Putamen (tissue), 1 donor: Measurements from ENCODE around the gene FALEC.
"Not testable (repeated sequence)": the region's sequence is repeated elsewhere in the genome, so short reads cannot be mapped to it uniquely, and the experiment has no call there.

ENCODE experiments used
- DNase-seq: peaks from one replicate; pipeline ENCODE4 v3.0.0-alpha.2; 2016; ENCODE audit warnings: low spot score

The FALEC gene

DNA sequence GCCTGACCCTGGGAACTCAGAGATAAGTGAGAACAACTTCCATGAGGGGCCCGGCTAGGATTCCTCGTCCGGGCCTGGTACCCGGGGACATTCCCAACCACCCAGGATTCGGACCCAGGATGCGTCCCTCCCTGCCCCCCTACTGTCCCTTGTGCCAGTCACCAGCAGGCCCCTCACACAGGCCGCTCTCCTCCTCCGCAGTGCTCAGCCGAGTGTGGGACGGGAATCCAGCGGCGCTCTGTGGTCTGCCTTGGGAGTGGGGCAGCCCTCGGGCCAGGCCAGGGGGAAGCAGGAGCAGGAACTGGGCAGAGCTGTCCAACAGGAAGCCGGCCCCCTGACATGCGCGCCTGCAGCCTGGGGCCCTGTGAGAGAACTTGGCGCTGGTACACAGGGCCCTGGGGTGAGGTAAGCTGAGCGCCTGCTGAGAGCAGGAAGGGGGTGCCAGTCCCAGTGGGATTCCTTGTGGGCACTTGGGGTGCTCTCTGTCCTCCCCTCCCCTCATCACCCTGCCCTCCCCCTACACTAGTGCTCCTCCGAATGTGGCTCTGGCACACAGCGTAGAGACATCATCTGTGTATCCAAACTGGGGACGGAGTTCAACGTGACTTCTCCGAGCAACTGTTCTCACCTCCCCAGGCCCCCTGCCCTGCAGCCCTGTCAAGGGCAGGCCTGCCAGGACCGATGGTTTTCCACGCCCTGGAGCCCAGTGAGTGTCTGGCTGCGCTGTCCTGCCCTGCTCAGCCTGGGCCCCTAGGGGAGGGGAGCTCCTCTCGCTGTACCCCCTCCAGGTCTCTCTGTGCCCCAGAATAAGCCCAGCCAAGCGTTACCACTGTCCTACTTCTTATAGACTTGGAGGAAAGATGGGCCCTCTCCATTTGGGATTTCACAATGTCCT is 43.5 kb downstream of the FALEC start:
- DNase-seq, result no peak

DNA sequence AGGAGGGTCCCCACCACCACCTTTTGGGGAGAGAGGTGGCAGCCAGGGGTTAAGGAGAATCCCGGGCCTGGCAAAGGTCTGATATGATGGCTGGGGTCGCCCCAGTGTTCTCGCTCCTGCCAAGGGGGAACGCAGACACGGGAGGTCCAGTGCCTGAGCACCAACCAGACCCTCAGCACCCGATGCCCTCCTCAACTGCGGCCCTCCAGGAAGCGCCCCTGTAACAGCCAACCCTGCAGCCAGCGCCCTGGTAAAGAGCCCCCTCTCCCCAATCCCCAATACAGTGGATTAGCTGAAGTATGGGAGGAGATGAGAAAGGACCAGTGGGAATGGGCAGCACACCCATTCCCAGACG is 44.1 kb downstream of the FALEC start:
- no peak for DNase-seq

DNA sequence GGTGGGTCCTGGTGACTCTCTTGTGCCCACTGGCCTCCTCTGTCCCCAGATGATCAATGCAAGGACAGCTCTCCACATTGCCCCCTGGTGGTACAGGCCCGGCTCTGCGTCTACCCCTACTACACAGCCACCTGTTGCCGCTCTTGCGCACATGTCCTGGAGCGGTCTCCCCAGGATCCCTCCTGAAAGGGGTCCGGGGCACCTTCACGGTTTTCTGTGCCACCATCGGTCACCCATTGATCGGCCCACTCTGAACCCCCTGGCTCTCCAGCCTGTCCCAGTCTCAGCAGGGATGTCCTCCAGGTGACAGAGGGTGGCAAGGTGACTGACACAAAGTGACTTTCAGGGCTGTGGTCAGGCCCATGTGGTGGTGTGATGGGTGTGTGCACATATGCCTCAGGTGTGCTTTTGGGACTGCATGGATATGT is 44.5 kb downstream of the FALEC start:
- no peak for DNase-seq

DNA sequence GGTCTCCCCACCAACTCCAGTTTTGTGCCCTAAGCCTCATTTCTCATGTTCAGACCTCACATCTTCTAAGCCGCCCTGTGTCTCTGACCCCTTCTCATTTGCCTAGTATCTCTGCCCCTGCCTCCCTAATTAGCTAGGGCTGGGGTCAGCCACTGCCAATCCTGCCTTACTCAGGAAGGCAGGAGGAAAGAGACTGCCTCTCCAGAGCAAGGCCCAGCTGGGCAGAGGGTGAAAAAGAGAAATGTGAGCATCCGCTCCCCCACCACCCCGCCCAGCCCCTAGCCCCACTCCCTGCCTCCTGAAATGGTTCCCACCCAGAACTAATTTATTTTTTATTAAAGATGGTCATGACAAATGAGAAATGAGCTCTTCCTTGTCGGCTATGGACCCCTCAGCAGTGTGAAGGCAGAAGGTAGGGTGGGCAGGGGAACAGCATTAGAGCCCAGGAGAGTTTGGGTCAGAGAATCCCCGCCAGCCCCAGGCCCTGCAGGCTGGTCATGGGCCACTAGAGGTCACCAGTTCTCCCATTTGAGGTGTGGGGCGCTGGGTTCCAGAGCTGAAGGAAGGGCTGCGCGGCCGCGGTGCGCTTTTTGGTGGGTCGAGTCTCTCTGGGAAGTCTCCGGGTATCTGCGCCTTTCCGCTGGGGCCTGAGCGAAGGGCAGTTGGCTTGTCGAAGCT is 45.2 kb downstream of the FALEC start:
- peak; percentile 65 for DNase-seq

DNA sequence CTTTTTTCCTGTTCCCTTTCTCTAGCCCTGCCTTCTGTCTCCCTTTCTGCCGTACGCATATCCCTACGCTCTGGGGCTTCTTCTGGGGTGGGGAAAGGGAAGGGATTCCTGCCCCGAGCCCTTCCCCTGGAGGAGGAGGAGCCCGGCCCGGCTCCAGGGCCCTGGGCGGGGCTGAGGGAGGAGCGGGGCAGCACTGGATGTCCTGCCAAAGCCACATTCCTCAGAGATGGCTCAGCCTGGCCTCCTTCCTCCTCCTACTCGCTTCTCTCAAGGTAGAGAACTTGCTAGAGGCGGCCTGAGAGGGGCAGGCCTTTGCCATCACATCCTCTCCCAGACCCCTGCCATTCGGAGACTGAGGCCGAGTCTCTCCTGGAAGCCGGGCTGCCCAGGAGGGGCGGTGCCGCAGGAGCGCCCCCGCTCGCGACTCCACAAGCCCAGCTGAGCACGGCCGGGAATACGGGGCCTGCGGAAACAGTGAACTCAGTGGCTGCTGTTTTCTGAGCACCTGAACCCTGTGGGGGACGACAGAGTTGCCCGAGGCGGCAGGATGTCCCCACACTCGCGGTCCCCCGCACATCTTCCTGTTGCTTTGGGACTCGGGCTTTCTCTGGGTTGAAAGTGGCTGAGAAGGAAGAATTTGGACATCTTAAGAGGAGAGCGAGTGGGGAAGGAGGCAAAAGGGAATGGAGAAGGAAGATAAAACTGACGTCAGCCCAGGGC is 45.9 kb downstream of the FALEC start:
- peak; percentile 86 for DNase-seq

DNA sequence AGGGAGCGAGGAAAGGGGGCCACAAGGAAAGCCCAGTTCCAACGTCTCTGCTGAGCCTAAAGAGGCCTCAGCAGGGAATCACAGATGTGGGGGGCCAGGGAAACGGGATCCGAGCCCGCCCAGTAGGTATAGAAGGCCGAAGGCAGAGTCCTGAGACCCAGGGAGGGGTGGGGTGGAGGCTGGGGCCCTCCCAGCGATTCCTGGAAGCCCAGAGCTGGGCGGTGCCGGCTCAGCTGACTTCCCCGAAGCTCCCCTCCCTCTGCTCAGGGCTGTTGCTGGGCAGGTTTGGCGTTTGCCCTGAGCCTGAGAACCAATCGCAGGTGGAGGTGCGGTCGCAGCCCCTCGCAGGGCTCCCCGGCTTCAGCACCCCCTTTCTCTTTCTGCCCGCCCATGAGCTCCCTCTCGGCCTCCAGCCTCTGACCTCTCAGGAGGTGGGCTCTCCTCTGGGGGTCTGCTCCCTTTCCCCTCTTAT is 46.5 kb downstream of the FALEC start:
- DNase-seq, result peak; percentile 50

DNA sequence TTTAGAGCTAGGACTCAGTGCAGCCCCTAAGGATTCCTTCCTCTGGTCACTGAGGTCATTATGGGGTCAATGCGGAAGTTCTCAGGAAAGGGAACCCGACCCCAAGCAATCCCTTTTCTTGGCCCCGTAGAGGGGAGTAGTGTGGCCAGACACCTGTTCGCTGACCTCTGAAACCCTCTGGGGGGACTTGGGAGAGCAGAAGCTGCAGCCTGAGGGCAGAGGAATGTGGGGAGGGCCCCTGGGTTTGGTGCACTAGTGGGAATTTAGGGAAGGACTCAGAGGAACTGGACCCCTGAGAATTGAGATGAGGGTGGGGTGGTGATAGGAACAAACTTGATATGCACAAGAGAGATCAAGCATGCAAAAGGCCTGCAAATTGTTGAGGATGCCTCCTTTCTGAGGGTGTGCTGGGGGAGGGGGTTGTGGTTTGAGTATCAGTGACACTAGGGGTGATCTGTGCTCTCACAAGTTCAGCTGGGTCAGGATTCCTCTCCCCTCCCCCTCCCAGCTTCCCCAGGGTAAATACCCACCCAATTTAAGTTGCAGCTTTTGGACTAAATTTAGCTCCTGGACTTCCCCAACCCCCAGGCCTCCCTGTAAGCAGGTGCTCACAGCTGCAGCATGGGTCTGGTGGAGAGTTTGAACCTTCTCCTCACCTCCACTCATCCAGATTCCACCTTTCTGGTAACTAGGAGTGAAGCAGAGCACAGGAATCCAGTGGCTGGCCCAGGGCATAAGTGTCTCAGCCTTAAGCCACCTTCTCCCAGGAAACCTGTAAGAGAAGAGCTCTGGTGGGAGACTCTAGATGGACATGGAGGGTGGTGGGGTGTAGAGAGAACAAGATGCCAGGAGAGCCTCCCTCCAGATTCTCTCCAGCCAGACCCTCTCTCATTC is 47.1 kb downstream of the FALEC start:
- DNase-seq, result no peak

DNA sequence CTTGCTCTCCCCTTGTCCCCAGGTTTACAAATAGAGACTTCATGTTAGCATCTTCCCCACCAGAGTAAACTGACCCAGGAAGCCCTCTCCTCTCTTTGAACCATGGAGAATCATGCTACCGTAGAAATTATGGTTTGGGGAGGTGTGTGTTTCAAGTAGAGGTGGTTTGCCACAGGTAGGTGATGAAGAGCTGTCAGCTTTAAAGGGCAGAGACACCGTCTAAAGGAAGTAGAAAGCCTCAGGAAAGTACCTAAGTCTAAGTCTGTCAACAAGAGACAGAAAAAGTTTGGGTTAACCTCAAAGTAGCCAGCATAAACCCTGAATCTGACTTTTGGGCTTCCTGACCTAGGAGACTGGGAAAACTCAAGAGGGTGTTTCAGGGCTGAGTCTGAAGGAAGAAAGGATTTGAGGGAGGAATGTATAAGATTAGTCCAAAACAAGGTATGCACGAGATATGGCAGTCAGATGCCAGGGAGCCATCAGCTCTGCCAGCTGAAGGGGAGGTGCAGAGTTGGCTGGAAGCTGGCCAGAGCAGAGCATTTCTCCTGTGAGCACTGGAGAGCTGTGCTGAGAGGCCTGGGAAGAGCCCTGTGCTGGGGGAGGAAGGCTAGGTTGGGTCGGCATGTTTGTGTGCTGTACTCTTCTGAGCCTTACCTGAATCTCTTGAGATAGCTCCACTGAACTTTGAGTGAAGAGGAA is 47.9 kb downstream of the FALEC start:
- no peak for DNase-seq

DNA sequence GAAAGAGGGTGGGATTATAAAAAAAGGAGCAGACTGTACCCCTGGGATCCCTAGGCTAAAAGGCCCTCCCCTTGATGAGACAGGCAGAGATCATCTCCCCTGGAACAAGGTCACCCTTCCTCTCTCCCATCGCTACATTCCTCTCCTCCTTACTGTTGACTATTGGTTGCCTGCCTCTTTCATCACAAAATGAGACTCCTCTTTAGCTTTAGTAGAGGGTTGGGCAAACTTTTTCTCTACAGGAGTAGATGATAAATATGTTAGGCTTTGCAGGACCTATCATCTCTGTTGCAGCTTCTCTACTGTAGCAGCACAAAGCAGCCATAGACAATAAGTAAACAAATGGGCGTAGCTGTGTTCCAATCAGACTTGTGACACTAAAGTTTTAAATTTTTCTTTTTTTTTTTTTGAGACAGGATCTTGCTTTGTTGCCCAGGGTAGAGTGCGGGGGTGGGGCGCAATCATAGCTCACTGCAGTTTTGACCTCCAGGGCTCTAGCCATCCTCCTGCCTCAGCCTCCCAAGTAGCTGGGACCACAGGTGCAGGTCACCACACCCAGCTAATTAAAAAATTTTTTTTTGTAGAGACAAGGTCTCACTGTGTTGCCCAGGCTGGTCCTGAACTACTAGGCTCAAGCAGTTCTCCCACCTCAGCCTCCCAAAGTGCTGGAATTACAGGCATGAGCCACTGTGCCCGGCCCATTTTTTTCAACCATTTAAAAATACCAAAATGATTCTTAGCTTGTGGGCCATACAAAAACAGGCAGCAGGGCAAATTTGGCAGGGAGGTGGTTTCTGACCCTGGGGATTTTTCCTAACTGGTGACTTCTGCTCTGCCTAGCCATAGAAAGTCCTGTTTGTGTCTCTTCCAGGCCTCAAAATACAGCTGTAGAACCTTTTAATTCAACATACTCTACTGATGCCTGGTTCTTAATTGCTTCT is 48.8 kb downstream of the FALEC start:
- DNase-seq, result no peak

DNA sequence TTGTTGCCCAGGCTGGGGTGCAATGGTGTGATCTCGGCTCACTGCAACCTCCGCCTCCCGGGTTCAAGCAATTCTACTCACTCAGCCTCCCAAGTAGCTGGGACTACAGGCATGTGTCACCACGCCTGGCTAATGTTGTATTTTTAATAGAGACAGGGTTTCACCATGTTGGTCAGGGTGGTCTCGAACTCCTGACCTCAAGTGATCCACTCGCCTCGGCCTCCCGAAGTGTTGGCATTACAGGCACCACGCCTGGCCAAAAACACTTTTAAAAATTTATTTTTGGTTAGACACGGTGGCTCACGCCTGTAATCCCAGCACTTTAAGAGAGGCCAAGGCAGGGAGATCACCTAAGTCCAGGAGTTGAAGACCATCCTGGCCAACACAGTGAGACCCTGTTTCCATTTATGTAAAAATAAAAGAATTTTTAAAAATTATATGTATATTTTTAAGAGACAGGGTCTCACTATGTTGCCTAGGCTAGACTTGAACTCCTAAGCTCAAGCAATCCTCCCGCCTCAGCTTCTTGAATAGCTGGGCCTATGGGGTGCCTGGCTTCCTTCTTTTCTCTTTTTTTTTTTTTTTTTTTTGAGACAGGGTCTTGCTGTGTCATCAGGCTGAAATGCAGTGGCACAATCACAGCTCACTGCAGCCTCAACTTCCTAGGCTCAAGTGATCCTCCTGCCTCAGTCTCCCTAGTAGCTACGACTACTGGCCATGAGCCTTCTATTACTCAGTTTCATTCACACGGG is 49.9 kb downstream of the FALEC start:
- not testable (repeated sequence) for DNase-seq

DNA sequence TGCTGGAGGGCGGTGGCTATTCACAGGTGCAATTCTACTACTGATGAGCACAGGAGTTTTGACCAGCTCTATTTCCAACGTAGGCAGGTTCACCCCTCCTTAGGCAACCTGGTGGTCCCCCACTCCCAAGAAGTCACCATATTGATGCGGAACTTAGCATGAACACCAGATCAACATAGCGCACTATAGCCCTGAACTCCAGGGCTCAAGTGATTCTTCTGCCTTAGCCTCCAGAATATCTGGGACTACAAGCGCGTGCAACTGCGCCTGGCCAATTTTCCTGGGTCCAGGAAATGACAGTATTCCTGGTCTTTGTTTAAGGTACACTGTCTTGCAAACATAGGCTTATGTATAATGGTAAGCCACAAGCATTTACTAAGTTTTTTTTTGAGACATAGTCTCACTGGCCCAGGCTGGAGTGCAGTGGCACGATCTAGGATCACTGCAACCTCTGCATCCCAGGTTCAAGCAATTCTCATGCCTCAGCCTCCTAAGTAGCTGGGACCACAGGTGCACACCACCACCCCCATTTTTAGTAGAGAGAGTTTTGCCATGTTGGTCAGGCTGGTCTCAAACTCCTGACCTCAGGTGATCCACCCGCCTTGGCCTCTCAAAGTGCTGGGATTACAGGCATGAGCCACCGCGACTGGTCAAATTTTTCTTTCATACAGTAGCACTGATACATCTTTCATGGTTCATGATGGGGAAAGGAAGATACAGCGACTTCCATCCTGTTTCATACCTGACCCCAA is 51.2 kb downstream of the FALEC start:
- DNase-seq, result no peak

DNA sequence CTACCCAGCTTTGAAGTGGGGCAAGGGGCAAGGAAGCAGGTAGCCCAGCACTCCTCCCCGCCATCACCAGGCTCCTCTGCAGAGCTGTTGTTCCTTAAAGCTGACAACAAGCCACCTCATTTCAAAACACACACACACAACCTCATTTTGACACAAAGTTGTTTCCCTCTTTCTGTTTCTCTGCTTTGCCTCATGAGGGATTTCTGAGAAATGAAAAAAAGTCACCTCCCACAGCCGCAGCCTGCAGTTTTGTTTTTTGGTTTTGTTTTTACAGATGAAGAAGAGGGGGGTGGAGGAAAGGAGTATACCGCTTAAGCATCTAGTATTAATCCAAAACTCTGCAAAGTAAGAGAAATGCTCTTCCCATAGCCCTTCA is 51.8 kb downstream of the FALEC start:
- DNase-seq, result no peak

DNA sequence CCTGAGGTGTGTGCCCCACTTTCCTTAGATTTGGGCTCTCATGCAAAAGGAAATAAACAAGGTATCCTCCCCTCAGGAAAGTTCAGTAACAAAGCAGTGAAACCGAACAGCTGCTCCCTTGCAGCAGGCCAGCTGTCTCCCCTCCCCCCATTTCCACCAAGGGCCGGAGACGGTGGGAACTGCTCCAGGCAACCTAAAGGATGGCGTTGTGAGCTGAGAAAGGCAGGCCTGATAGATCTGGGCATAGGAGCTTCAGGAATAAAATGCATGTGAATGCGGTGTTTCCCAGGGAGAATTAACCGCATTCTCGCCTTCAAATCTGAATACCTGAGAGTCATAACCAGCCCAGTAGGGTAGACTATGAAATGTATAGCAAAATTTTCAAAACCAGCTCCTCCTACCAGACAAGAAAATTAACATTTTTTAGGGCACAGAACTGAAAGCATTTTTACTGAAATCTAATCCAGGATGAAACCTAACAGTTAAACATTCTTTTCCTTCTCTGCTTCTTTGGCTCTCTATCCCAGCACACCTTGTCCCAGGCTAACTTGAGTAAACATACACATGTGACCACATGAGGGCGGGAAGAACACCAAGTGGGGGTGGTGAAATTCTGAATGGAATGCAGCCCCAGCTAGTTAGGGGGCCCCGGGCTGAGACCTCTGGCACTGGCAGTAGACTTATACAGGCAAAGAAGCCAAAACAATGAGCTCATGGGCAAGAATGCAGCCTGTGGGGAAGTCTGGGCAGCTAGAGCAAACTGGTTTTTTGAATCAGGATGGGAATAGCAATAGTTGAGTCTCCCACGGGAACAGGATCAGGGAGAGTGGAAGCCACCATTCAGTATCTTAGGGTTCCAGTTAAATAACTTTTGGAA is 52.4 kb downstream of the FALEC start:
- DNase-seq, result peak; percentile 63

DNA sequence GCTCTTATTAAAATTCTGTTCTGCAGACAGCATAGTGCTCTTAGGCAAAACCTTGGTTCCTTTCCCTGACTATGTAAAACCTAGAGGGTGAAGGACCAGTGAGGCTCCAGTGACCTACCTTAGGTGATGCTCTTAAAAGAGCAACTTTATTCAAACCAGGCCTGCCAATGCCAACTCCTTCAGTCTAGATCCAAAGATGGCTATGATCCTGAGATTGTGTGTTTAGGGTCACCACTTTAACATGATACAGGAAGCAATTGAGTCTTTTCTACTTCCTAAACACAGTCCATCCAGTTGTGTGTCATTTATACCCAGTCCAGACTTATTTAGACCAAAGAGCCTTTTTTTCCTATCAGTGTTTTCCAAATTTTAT is 53.0 kb downstream of the FALEC start:
- DNase-seq, result no peak

DNA sequence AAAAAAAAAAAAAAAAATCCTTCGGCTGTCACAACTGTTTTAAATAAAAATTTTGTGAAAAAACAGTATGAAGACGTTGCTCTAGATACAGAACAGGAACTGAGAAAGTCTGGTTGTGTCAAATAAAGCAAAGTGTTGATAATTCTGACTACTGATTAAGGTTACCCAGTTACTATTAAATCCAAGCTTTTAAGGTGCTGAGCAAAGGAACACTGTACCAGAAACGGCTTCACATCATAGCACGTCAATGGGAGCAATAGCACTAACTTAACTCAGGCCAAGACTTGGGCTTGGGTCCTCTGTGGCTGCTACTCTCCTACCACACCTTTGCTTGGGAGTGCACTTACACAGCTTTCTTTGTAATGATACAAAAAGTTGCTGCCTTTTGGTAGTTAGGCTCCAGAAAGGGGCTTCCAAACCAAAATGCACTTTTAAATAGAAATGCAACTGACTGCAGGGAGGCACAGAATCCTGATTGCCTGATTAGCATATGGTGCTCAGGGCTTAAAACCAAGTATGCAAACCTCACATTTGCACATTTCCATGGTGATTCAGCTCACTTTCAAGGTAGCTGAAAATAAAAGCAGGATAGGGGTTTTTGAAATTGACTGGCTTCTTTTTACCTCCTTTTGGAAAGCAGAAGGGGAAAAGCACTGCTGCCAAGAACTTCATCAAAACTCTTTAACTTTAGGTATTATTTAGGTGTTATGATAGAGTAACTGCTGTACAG is 57.5 kb downstream of the FALEC start:
- no peak for DNase-seq

DNA sequence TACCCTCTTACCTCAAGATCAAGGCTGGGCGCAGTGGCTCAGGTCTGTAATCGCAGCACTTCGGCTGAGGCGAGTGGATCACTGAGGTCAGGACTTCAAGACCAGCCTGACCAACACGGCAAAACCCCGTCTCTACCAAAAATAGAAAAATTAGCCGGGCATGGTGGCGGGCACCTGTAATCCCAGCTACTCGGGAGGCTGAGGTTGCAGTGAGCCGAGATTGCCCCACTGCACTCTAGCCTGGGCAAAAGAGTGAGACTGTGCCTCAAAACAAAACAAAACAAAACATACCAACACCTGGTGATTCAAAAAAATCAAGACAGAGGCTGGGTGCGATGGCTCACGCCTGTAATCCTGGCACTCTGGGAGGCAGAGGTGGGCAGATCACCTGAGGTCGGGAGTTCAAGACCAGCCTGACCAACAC is 58.1 kb downstream of the FALEC start:
- not testable (repeated sequence) for DNase-seq
